Left lobe of liver (tissue), 2 donors: ENCODE data around the gene SLC43A2. TPM values are rescaled to one million over a fixed set of nuclear protein-coding genes. Genes with fewer than 3 reads are reported as not detected.

Source experiments
- ATAC-seq: fragments of 200-7000 bp; cut with Tn5 transposase; one replicate; pipeline ENCODE4 v1.9.1; 2020; ENCODE audit warnings: mild to moderate bottlenecking, moderate library complexity
- DNase-seq: peaks from one replicate; pipeline ENCODE4 v3.0.0-alpha.2; 2020; ENCODE audit warnings: low spot score
- total RNA-seq: library from RNA; stranded (reverse); gene quantifications from one replicate; pipeline ENCODE4 v1.2.1, GENCODE V29; 2021
- donor health status: DM: no; HTN: no; CAD: no; lungs with moderate emphysema.
- donor health status: DM: no; HTN: yes; CAD: no.

SLC43A2 gene
- total RNA-seq, 1 donor from 2014 or later, result 3.1 TPM

GRCh38 chr17:1625053-1625452 is 3.6 kb downstream of the SLC43A2 start:
- ATAC-seq (no peak), DNase-seq (no peak)

- no peak for ATAC-seq
These were observed 4.0 kb downstream of the SLC43A2 start for GRCh38 chr17:1624650-1625049.

GRCh38 chr17:1623057-1623630 is 5.5 kb downstream of the SLC43A2 start:
- DNase-seq (no peak), ATAC-seq (no peak)

More at GRCh38 chr17:1624650-1625049, 4.0 kb downstream of the SLC43A2 start:
- no peak for DNase-seq

- peak; percentile 60 for ATAC-seq
- DNase-seq, result no peak
These were observed 7.2 kb downstream of the SLC43A2 start for GRCh38 chr17:1621273-1621954.

- no peak for DNase-seq
- ATAC-seq, result no peak
These were observed 8.1 kb downstream of the SLC43A2 start for GRCh38 chr17:1620486-1620885.

- ATAC-seq, result peak; percentile 62
- no peak for DNase-seq
These were observed 10.9 kb downstream of the SLC43A2 start for GRCh38 chr17:1617620-1618174.

- ATAC-seq (no peak), DNase-seq (no peak)
These were observed 12.5 kb downstream of the SLC43A2 start for GRCh38 chr17:1616101-1616500.

GRCh38 chr17:1612400-1612799 is 16.2 kb downstream of the SLC43A2 start:
- peak; percentile 24 for ATAC-seq

GRCh38 chr17:1611715-1612114 is 16.9 kb downstream of the SLC43A2 start:
- DNase-seq, result no peak
- peak; percentile 25 for ATAC-seq

More at GRCh38 chr17:1612400-1612799, 16.2 kb downstream of the SLC43A2 start:
- no peak for DNase-seq

- no peak for ATAC-seq
- DNase-seq, result no peak
These were observed 20.0 kb downstream of the SLC43A2 start for GRCh38 chr17:1608676-1609075.

GRCh38 chr17:1607971-1608320 is 20.7 kb downstream of the SLC43A2 start:
- ATAC-seq (no peak), DNase-seq (no peak)

- DNase-seq, result no peak
- peak; percentile 21 for ATAC-seq
These were observed 22.2 kb downstream of the SLC43A2 start for GRCh38 chr17:1606352-1606985.

- DNase-seq, result no peak
- peak; percentile 22 for ATAC-seq
These were observed 22.8 kb downstream of the SLC43A2 start for GRCh38 chr17:1605681-1606351.

- ATAC-seq (no peak), DNase-seq (no peak)
These were observed 23.7 kb downstream of the SLC43A2 start for GRCh38 chr17:1604831-1605528.

GRCh38 chr17:1601571-1601970 is 27.1 kb downstream of the SLC43A2 start:
- ATAC-seq (no peak), DNase-seq (no peak)

- ATAC-seq (no peak), DNase-seq (no peak)
These were observed 30.1 kb downstream of the SLC43A2 start for GRCh38 chr17:1598399-1599095.

- ATAC-seq, result no peak
These were observed 30.7 kb downstream of the SLC43A2 start for GRCh38 chr17:1597861-1598342.

GRCh38 chr17:1593630-1593931 is 35.1 kb downstream of the SLC43A2 start:
- no peak for ATAC-seq
- no peak for DNase-seq

More at GRCh38 chr17:1597861-1598342, 30.7 kb downstream of the SLC43A2 start:
- no peak for DNase-seq

GRCh38 chr17:1592751-1593629 is 35.6 kb downstream of the SLC43A2 start:
- DNase-seq (no peak), ATAC-seq (no peak)
